NCI-H187 (cell line): ENCODE results near the gene CSK.

Experiments
- DNase-seq, 2 experiments: peaks; one replicate each; lab custom pipeline; 2025; lab: John Stamatoyannopoulos, UW

Gene CSK

DNA sequence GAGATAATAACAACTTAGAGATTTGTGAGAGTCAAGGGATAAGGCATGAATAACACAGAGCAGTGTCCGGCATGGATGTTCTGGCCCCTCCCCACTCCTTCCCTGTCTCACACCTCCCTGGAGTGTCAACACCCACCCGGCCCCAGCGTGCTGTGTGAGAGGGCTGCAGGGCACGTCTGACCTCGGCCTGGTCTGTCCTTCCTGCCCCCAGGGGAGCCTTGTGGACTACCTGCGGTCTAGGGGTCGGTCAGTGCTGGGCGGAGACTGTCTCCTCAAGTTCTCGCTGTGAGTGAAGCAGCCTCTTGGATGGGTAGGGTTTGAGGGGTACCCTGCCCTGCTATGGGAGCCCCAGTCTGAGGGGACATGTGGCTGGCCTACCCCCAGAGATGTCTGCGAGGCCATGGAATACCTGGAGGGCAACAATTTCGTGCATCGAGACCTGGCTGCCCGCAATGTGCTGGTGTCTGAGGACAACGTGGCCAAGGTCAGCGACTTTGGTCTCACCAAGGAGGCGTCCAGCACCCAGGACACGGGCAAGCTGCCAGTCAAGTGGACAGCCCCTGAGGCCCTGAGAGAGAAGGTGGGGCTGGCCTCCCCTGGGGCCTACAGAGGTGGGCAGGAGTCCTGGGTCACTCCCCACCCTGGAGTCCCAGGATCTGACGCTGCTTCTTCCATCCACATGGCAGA is 19.6 kb downstream of the CSK start:
- DNase-seq = no peak

GRCh38 chr15:74802290-74802689 is 20.4 kb downstream of the CSK start:
- no peak for DNase-seq

DNA sequence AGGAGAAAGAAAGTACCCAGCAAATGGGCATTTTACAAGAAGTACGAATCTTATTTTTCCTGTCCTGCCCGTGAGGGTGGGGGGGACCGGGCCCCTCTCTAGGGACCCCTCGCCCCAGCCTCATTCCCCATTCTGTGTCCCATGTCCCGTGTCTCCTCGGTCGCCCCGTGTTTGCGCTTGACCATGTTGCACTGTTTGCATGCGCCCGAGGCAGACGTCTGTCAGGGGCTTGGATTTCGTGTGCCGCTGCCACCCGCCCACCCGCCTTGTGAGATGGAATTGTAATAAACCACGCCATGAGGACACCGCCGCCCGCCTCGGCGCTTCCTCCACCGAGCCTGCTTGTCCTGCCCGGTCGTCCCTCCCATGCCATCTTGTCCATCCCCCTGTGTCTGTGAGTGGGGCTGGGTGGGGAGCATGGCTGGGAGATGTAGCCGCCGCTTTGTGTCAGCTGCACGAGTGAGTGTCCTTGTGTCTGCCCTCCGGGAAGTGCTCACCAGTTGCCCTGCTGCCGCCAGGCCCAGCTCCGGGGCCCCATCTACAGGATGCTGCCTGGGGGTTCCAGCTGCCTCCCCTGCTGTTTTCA is 21.1 kb downstream of the CSK start:
- DNase-seq = no peak

GRCh38 chr15:74804935-74805334 is 23.1 kb downstream of the CSK start:
- DNase-seq = no peak

DNA sequence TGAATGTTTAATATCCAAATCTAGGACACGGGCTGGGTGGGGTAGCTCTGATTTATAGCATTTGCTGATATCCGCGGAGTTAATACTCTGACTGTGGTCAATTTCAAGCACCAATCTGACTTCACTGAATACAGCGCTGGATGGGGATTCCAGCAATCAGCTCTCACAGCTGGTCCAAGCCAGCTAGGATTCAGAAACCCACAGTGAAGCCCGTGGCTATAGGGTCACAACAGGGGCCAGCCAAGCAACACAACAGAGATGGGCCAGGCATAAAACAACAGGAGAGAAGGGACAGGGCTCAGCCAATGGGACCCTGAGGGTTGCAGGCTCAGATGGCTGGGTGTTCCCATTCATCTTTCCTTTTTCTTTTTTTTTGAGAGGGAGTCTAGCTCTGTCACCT is 25.4 kb downstream of the CSK start:
- DNase-seq = no peak

- DNase-seq = no peak
Measured at GRCh38 chr15:74808078-74808839, 26.4 kb downstream of the CSK start.

DNA sequence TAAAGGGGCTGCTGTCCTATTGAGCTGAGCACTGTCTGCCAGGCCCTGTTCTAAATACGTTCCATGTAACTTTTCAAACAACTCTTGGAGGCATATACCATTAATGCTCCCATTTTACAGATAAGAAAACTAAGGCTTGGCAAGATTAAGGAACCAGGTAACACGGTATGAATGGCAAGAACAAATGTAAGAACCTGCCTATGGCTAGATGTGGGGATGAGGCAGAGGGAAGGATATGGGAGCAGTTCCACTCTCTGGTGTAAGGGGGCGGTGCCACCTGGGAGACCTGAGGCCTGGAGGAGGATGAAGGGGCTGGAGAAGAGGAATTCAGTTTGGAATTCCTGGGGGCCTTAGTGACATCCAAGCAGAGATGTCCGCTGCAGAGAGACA is 27.0 kb downstream of the CSK start:
- DNase-seq = no peak

GRCh38 chr15:74809242-74809641 is 27.4 kb downstream of the CSK start:
- no peak for DNase-seq

DNA sequence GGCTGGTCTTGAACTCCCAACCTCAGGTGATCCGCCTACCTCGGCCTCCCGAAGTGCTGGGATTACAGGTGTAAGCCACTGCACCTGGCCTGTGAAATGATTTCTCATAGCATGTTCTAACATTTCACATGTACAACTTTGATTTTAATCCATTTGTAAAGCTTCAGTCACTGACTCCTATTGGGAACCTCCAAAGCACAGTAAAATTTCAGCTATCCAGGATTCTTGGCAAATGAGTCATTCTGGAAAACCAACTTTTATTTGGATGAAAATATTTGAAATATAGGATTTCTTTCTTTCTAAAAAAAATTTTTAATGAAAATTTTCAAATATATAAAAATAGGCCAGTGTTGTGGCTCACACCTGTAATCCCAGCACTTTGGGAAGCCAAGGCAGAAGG is 28.1 kb downstream of the CSK start:
- no peak for DNase-seq

DNA sequence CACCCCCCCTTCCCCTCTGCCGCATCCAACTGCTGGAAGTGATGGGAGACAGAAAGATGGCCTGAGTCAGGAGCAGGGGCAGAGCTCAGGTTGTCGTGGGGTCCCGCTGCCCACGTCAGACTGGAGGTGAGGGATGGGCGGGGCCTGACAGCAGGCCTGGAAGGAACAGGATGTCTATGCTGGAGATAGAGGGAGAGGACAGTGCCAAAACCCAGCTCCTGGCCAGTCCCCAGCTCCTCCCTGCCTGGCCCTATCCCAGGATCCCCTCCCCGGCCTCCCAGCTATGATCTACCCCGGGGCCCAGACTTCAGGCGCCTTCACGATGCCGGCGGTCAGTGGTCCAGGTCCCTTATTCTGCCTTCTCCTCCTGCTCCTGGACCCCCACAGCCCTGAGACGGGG is 30.7 kb downstream of the CSK start, which contains the start of gene LMAN1L:
LMAN1L (plus strand) TSS at position 303 of the 400 bp plus-strand sequence; CDS start at position 323, 20 bp downstream.
- DNase-seq = no peak

- no peak for DNase-seq
Measured at GRCh38 chr15:74815121-74815934, 33.4 kb downstream of the CSK start.

DNA sequence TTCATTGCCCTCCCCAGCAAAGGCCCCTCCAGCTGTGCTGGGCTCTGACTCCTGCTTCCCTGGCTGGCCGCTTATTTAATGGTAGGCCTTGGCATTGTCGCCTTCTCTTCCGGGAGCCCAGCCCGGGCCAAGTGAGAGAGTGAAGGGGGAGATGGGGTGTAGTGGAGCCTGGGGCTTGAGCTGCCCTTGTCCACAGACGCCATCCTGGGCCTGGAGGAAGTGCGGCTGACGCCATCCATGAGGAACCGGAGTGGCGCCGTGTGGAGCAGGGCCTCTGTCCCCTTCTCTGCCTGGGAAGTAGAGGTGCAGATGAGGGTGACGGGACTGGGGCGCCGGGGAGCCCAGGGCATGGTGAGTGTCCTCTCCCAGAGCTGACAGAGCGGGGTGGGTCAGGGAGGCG is 34.1 kb downstream of the CSK start:
- no peak for DNase-seq

DNA sequence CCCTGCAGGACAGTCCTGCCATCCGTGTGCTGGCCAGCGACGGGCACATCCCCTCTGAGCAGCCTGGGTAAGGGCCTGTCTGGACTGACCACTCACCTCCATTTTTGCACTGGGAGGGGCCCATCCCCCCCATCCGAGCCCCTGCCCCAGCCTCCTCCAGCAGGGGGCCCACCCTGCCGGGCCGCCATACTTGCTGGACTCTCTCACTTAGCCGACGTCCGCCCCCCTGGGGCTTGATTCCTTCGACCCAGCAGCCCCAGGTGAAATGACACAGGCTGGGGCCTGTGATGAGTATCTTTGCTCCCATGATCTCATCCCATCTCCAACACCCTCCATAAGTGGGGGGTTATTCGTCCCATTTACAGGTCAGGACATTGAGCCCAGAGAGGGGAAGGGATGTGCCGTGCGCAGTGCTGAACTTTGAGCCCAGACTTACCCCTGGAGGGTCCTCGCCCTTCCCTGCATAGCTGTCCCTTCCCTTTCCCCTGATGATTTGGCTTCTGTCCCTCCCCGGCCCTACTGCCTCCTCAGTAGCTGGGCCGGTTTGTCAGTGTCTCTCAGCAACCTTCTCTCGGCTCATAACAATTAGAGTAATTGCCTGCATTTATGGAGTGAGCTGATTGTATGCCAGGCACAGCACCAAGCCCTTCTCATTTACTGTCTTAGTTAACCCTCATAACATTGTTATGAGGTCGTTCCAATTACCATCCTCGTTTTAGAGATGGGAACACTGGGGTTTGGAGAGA is 34.9 kb downstream of the CSK start:
- no peak for DNase-seq

DNA sequence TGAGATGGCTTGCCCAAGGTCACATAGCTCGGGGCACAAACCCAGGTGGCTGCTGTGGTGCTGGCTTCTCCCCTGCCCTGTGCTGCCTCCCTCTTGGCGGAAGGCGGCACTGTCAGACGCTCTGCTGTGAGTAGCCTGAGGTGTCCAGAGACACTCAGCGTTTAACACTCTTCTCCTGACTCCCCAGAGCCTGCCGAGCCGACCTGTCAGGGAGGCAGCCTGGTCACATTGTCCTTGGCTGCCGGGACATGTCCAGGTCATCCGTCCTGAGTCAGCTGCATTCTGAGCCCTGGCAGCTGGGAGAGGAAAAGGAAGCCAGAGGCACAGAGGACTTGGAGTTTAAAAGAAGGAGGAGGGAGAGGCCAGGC is 35.5 kb downstream of the CSK start:
- no peak for DNase-seq

- no peak for DNase-seq
Measured at GRCh38 chr15:74820056-74820455, 38.2 kb downstream of the CSK start.

GRCh38 chr15:74821091-74821789 is 39.4 kb downstream of the CSK start:
- DNase-seq = no peak

DNA sequence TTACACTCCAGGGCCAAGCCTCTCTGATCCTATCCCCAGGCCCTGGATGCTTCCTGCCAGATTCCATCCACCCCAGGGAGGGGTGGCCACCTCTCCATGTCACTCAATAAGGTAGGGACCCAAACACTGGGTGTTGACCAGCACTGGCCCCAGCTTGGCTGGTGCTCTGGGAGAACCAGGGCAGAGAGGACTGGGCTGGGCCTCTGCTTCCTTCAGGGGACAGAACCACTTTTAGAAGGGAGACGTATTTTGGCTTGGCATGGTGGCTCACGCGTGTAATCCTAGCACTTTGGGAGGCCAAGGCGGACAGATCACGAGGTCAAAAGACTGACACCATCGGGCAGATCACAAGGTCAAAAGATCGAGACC is 39.9 kb downstream of the CSK start:
- DNase-seq = no peak

- DNase-seq = no peak
Measured at GRCh38 chr15:74822233-74822632, 40.4 kb downstream of the CSK start.

DNA sequence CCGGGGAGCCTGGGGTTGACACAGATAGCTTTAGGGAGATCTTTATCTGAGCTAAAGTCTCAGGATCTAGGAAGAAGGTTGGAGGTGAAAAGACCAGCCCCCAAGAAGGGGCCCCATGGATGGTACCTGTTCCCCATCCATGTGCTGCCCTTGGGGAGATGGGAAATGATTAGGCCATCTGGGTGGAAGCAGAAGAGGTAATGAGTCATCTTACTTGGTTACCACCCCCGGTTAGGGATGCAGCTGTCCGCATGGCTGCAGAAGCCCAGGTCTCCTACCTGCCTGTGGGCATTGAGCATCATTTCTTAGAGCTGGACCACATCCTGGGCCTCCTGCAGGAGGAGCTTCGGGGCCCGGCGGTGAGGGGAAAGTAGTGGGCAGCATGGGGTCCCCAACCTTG is 41.4 kb downstream of the CSK start:
- no peak for DNase-seq

DNA sequence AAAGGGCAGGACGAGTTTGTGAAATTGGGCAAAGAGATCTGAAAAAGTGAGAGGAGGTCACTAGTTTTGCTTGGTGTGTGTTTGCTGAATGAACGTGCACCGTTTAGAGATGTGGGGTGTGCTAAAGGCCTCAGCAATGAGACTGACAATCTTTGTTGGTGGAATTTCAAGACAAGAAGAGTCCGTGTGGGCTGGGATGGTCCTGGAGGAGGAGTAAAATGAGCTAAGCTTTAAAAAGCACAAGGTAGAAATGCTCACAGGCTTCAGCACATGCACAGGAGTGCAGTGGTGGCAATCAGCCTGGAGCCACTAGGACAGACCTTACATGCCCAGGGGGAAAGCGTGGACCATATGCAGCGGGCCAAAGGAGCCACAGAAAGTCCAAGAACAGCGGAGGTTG is 43.1 kb downstream of the CSK start:
- no peak for DNase-seq

DNA sequence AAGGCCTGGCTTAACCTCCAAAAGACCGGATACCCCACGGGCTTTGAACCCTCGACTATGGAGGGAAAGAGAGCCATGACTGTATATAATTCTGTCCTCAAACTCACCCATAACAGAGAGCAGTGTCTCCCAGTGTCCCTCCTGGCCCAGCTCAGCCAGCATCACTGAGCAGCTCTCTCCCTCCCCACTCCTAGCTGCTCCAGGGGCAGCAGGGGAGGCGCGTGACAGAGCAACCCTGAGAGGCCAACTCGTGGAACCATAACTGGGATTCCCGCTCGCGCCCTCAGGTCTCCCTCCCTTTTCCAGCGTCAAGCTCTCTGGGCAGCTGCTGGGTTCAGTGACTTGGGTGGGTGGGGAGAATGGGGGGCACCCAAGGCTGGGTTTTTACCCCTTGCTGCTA is 44.0 kb downstream of the CSK start:
- DNase-seq = no peak
